Neural cell (in vitro differentiated cells): Measurements from ENCODE around the gene DHRS9. TPM values are rescaled to one million over a fixed set of nuclear protein-coding genes. Genes with fewer than 3 reads are reported as not detected.

Source experiments
- H2AFZ ChIP-seq: fragments of 200-600, 300-800 bp; sonication (generic), shearing (Covaris generic); 2 replicates; pipeline ENCODE4 v1.6.0; 2014; ENCODE audit warnings: low read depth, mild to moderate bottlenecking, antibody characterized with exemption, low read length, moderate library complexity
- H3F3A ChIP-seq: fragments of 200-600 bp; shearing (Covaris generic); 2 replicates; pipeline ENCODE4 v1.6.1; 2016; ENCODE audit warnings: mild to moderate bottlenecking, moderate library complexity, mixed read lengths, antibody characterized with exemption, low read length; ENCODE audit not compliant: insufficient read depth, poor library complexity, severe bottlenecking
- H3K27ac ChIP-seq: fragments of 200-600, 300-800 bp; sonication (generic), shearing (Covaris generic); 2 replicates; pipeline ENCODE4 v1.5.1; 2014; ENCODE audit warnings: mild to moderate bottlenecking, low read length, moderate library complexity
- H3K27me3 ChIP-seq: fragments of 300-800, 200-600 bp; sonication (generic), shearing (Covaris generic); 2 replicates; pipeline ENCODE4 v1.6.0; 2014; ENCODE audit warnings: mild to moderate bottlenecking, low read depth, low read length, moderate library complexity; ENCODE audit not compliant: insufficient read depth
- H3K36me3 ChIP-seq: fragments of 300-800, 200-600 bp; sonication (generic), shearing (Covaris generic); 2 replicates; pipeline ENCODE4 v1.5.1; 2014; ENCODE audit warnings: mild to moderate bottlenecking, antibody characterized with exemption, low read length, moderate library complexity; ENCODE audit not compliant: insufficient read depth
- H3K4me2 ChIP-seq: fragments of 300-800, 200-600 bp; sonication (generic), shearing (Covaris generic); 2 replicates; pipeline ENCODE4 v1.6.0; 2014; ENCODE audit warnings: mild to moderate bottlenecking, low read length
- H3K4me3 ChIP-seq: fragments of 300-800, 200-600 bp; sonication (generic), shearing (Covaris generic); 2 replicates; pipeline ENCODE4 v1.5.1; 2014; ENCODE audit warnings: mild to moderate bottlenecking, low read length, moderate library complexity
- H3K79me2 ChIP-seq: fragments of 200-600 bp; shearing (Covaris generic); replicated peaks from 2 replicates; pipeline ENCODE4 v1.6.0; 2014; ENCODE audit warnings: mild to moderate bottlenecking, low read length, moderate library complexity; ENCODE audit not compliant: insufficient read depth
- H3K9ac ChIP-seq: fragments of 300-800, 200-600 bp; sonication (generic), shearing (Covaris generic); 2 replicates; pipeline ENCODE4 v1.6.1; 2016; ENCODE audit warnings: mild to moderate bottlenecking, low read length, mixed read lengths
- H3K9me2 ChIP-seq: fragments of 200-600 bp; shearing (Covaris generic); 2 replicates; pipeline ENCODE4 v1.6.1; 2016; ENCODE audit warnings: mild to moderate bottlenecking, low read length, mixed read lengths; ENCODE audit not compliant: insufficient read depth
- H3K9me3 ChIP-seq: fragments of 200-600, 300-800 bp; sonication (generic), shearing (Covaris generic); 2 replicates; pipeline ENCODE4 v1.6.1; 2016; ENCODE audit warnings: mild to moderate bottlenecking, mixed run types, low read length, moderate library complexity, mixed read lengths
- H4K20me1 ChIP-seq: fragments of 200-600 bp; shearing (Covaris generic); 2 replicates; pipeline ENCODE4 v1.6.1; 2016; ENCODE audit warnings: mild to moderate bottlenecking, mixed run types; ENCODE audit not compliant: insufficient read depth
- EP300 ChIP-seq: fragments of 450-650 bp; conservative IDR thresholded peaks from 2 replicates; pipeline ENCODE4 v1.6.1; 2014; ENCODE audit warnings: antibody characterized with exemption, mild to moderate bottlenecking, moderate library complexity; ENCODE audit not compliant: poor library complexity, severe bottlenecking
- EZH2 ChIP-seq: fragments of 200-600, 300-800 bp; shearing (Covaris generic), sonication (generic); IDR thresholded peaks from 2 replicates; pipeline ENCODE4 v1.6.1; 2014; ENCODE audit warnings: antibody characterized with exemption, low read length, borderline replicate concordance, mild to moderate bottlenecking; ENCODE audit not compliant: insufficient read depth, poor library complexity, severe bottlenecking
- MXI1 ChIP-seq: fragments of 450-650 bp; conservative IDR thresholded peaks from 2 replicates; pipeline ENCODE4 v1.6.1; 2014; ENCODE audit warnings: antibody characterized with exemption, mild to moderate bottlenecking; ENCODE audit not compliant: poor library complexity, severe bottlenecking
- POLR2AphosphoS5 ChIP-seq: IDR thresholded peaks from 2 replicates; pipeline ENCODE4 v1.6.1; 2012
- RAD21 ChIP-seq: fragments of 450-650 bp; conservative IDR thresholded peaks from 2 replicates; pipeline ENCODE4 v1.6.1; 2014; ENCODE audit warnings: antibody characterized with exemption, mild to moderate bottlenecking, moderate library complexity
- SMC3 ChIP-seq: fragments of 450-650 bp; conservative IDR thresholded peaks from 2 replicates; pipeline ENCODE4 v1.6.1; 2014; ENCODE audit warnings: antibody characterized with exemption, mild to moderate bottlenecking, moderate library complexity; ENCODE audit not compliant: poor library complexity
- TAF1 ChIP-seq: IDR thresholded peaks from 2 replicates; pipeline ENCODE4 v1.6.1; 2012; ENCODE audit warnings: low read depth
- polyA plus RNA-seq: library from polyadenylated mRNA; depleted of rRNA; stranded (reverse); fragments of >200 nt; gene quantifications from 2 replicates; pipeline ENCODE4 v1.2.3, GENCODE V29; 2014
- TF ChIP-seq, protein P1 (sequence below): fragments of 450-650 bp; IDR thresholded peaks from 2 replicates; pipeline ENCODE4 v1.5.1; 2014; ENCODE audit warnings: antibody characterized with exemption, mild to moderate bottlenecking, moderate library complexity; ENCODE audit not compliant: poor library complexity, severe bottlenecking
- TF ChIP-seq, protein P2 (sequence below): IDR thresholded peaks from 2 replicates; pipeline ENCODE4 v1.6.1; 2012; ENCODE audit warnings: borderline replicate concordance

DHRS9 gene
- polyA plus RNA-seq, 1 donor from 2014 or later, result not detected

DNA sequence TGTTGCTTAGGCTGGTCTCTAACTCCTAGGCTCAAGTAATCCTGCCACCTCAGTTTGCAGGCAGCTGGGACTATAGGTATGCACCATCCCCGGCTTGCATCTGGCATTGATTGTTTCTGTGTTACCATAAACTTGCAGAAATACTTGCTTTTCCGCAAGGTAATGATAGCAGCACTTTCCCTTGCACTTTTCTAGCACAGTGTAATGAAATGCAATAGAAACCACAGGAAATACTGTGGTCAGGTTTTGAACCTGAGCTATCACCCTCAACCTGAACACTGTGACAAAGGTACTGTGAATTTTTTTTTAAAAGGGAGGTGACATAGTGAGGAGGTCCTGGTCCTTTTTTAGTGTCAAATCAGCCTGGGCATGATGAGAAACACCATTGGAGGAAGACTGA, 38.3 kb downstream of the DHRS9 start:
- Histone ChIP-seq H3K27me3 (no peaks in the 10 kb centered on the region), H2AFZ (no peak overlapping the region), H3K9me3 (no peaks in the 10 kb centered on the region), H3K4me2 (no peak overlapping the region), H3K9me2 (no peaks in the 10 kb centered on the region), H3K4me3 (no peak overlapping the region), H3K79me2 (no peaks in the 10 kb centered on the region), H3F3A (peaks cover 2% of the 10 kb centered on the region), H3K27ac (no peak overlapping the region), H3K9ac (no peak overlapping the region), H4K20me1 (no peaks in the 10 kb centered on the region), H3K36me3 (no peaks in the 10 kb centered on the region)
- TF ChIP-seq RAD21 (no peak), TAF1 (no peak), EZH2 (no peak), SMC3 (no peak), EP300 (no peak), POLR2AphosphoS5 (no peak), MXI1 (no peak)
- TF ChIP-seq, protein P1, sequence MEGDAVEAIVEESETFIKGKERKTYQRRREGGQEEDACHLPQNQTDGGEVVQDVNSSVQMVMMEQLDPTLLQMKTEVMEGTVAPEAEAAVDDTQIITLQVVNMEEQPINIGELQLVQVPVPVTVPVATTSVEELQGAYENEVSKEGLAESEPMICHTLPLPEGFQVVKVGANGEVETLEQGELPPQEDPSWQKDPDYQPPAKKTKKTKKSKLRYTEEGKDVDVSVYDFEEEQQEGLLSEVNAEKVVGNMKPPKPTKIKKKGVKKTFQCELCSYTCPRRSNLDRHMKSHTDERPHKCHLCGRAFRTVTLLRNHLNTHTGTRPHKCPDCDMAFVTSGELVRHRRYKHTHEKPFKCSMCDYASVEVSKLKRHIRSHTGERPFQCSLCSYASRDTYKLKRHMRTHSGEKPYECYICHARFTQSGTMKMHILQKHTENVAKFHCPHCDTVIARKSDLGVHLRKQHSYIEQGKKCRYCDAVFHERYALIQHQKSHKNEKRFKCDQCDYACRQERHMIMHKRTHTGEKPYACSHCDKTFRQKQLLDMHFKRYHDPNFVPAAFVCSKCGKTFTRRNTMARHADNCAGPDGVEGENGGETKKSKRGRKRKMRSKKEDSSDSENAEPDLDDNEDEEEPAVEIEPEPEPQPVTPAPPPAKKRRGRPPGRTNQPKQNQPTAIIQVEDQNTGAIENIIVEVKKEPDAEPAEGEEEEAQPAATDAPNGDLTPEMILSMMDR, result no peak
- TF ChIP-seq, protein P2, sequence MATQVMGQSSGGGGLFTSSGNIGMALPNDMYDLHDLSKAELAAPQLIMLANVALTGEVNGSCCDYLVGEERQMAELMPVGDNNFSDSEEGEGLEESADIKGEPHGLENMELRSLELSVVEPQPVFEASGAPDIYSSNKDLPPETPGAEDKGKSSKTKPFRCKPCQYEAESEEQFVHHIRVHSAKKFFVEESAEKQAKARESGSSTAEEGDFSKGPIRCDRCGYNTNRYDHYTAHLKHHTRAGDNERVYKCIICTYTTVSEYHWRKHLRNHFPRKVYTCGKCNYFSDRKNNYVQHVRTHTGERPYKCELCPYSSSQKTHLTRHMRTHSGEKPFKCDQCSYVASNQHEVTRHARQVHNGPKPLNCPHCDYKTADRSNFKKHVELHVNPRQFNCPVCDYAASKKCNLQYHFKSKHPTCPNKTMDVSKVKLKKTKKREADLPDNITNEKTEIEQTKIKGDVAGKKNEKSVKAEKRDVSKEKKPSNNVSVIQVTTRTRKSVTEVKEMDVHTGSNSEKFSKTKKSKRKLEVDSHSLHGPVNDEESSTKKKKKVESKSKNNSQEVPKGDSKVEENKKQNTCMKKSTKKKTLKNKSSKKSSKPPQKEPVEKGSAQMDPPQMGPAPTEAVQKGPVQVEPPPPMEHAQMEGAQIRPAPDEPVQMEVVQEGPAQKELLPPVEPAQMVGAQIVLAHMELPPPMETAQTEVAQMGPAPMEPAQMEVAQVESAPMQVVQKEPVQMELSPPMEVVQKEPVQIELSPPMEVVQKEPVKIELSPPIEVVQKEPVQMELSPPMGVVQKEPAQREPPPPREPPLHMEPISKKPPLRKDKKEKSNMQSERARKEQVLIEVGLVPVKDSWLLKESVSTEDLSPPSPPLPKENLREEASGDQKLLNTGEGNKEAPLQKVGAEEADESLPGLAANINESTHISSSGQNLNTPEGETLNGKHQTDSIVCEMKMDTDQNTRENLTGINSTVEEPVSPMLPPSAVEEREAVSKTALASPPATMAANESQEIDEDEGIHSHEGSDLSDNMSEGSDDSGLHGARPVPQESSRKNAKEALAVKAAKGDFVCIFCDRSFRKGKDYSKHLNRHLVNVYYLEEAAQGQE, result no peak

DNA sequence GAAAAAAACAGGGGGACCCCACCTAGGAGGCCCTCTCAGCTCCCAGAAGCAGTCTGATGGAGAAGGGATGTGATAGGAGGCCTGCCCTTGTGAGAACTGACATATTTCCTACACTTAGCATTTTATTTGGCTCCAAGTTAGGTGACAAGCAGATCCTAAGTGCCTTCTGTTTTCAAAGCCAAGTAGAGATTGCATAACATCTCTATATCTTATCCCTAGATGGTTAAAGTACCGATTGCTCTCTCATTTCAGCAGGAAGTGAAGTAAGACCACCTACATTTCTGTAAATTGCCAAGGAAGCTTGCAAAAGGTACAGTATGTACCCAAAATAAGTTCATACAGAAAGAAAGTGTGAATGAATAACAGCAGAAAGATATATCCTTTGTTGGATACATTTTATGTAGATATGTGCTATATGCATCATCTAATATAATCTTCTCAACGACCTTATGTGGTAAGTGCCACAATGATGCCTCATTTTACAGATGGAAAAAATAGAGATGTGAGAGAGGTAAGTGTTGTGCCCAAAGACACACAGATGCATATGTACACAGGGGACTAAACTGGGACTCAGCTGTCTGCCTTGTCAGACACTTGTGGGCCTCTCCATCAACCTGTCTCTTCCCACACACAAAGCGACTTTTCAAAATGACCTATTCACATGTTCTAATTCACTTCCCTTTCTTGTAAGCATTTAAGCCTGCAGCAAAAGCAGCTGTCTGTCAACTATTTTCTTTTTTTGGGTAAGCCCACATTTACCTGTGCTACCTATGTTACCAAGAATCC, 38.9 kb downstream of the DHRS9 start:
- no peak overlapping the region for H3K4me3 ChIP-seq

More for the DNA sequence above, 38.9 kb downstream of the DHRS9 start:
- Histone ChIP-seq H3K4me2 (no peak overlapping the region), H3K36me3 (no peaks in the 10 kb centered on the region), H2AFZ (no peak overlapping the region), H3K27me3 (no peaks in the 10 kb centered on the region), H3K9me3 (no peaks in the 10 kb centered on the region), H3K9ac (no peak overlapping the region), H3K9me2 (no peaks in the 10 kb centered on the region), H4K20me1 (no peaks in the 10 kb centered on the region), H3K79me2 (no peaks in the 10 kb centered on the region), H3K27ac (no peak overlapping the region), H3F3A (peaks cover 2% of the 10 kb centered on the region)
- TF ChIP-seq EP300 (no peak), MXI1 (no peak), EZH2 (no peak), RAD21 (no peak)
- TF ChIP-seq, protein P2, result no peak
